HG02623 (cell line): ENCODE results near the gene EMC8.
"Not testable (repeated sequence)": the region's sequence is repeated elsewhere in the genome, so short reads cannot be mapped to it uniquely, and the experiment has no call there.

Source experiments
- ATAC-seq: cut with Tn5 transposase; IDR thresholded peaks from one replicate; pipeline ENCODE4 v1.9.1; 2021; ENCODE audit warnings: moderate library complexity; ENCODE audit not compliant: unreplicated experiment

EMC8 gene

DNA sequence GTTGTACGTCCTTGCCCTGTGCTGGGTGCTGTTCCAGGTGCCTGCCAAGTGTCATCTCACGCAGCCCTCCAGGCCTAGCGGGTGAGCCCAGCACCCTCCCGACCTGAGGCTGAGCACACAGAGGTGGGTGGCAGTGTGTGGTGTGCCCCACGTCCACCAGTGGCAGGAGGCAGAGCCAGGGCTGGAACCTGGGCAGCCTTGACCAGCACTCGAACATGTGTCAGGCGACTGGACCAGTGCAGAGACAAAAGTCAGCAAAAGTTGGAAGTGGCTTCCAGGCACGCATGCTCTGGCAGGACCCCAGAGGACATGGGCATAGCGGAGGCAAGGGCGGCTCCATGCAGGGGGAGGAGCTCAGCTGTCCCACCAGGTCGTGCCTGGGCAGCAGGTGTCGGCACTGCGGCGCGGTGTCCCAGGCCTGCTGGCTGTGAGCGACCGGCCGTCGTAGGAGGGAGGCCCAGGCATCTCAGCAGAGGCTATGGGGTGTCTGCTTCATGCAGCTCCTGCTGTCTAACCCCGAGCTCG lies 35.9 kb upstream of the EMC8 start:
- no peak for ATAC-seq

DNA sequence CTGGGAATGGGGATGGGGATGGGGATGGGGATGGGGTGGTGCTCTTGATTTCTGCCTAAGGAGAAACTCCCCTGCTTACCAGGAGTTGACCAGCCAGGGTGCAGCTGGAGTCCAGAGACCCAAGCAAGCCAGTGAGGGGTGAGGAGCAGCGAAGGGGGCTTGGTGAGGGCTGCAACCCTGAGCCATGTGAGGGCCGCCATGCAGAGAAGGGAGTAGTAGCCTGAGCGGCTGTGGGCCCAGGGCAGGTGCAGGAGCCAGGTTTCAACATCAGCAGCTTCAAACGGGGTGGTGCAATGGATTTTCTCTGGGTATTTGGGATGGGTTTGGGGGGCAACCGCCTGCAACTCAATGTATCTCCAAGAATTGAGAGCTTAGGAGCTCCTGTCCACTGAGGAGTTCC lies 35.4 kb upstream of the EMC8 start:
- ATAC-seq, result no peak

GRCh38 chr16:85833219-85833920 lies 34.0 kb upstream of the EMC8 start:
- no peak for ATAC-seq

DNA sequence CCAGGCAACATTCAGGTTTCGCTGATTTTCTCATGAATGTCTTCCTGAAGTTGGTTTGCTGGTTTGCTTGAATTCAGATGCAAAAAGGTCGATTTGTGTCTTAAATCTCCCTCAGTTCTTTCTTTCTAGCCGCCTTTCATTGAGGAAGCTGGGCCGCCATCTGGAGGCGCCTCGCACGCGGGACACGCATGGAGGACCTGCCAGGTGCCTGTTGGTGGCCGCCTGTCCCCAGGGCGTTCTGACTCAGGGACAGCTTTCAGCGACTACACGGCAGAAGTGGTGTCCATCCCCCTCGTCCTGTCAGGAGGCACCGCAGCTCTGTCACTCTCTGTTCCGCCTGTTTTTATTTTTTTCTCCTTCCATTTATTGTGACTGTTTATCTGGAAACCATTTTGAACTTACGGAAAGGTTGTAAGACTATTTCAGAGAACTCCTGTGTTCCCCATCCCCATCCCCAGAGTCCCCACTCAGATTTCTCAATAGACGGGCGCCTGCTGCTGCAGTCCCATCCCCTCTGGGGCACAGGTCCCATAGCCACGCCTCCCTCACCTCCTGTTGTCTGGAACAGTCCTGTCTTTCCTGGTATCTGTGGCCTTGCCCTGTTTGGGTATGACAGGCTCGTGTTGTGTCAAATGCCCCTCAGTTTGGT lies 33.4 kb upstream of the EMC8 start:
- ATAC-seq, result no peak

DNA sequence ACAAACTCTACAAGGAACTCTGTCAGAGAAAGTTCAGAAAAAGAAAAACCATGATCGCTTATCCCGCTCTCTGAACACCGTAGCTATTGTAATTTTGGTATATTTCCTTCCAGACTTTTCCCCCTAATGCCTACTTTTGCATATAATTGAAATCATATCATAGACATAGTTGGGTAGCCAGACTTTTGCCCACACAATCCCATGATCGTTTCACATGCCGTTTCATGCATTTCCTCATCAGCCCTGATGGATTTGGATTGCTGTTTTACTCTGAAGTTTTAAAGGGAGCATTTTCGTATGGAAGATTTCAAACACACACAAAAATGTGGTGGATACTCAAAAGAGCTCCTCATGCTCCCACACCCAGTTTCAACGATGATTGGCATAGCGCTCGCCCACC lies 31.5 kb upstream of the EMC8 start:
- ATAC-seq, result no peak

- no peak for ATAC-seq
Observed at GRCh38 chr16:85829751-85830445, 30.6 kb upstream of the EMC8 start.

DNA sequence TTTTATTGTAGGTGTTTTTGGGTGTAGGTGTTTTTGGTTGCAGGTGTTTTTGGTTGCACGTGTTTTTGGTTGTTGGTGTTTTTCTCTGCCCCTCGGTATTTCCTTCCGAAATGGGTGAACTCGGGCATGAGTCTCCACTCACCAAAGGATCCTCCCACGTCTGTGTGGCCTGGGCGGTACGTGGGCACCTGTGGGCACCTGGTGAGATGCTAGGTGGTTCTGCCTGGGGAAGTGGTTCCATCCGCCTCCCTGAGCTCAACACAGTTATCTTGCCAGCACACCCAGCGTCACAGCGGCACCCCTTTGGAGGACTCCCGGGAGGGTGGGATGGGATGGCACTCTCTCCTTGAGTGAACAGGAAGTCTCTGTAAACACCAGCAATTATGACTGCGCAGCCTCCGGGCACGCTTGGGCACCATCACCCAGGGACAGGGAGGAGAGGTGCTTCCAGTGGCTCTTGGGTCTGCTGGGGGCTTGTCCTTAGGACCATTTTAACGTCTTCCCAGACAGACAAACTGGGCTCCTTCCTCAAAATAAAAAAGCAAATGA lies 29.9 kb upstream of the EMC8 start:
- no peak for ATAC-seq

- ATAC-seq, result no peak
Observed at GRCh38 chr16:85828166-85828565, 28.8 kb upstream of the EMC8 start.

DNA sequence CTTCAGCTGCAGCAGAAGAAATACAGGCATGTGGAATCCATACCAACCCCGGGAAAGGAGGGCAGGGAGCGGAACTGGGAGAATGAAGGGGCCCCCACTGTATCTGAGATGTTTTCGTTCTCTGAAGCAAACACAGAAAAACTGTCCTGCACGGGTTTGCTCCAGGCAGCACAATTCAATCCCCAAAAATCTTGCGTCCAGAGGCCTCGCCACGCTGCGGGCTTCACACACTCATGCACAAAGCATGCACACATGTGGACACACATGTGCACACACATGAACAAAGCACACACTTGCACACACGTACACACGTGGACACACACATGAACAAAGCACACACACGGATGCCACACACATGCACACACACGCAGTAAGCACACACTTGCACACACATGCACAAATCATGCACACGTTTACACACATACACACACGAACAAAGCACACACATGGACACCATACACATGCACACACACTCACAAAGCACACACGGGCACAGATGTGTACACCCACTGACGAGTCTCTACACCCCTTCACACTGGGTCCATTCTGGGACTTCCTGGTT lies 27.4 kb upstream of the EMC8 start:
- no peak for ATAC-seq

- ATAC-seq, result no peak
Observed at GRCh38 chr16:85825326-85825725, 26.0 kb upstream of the EMC8 start.

DNA sequence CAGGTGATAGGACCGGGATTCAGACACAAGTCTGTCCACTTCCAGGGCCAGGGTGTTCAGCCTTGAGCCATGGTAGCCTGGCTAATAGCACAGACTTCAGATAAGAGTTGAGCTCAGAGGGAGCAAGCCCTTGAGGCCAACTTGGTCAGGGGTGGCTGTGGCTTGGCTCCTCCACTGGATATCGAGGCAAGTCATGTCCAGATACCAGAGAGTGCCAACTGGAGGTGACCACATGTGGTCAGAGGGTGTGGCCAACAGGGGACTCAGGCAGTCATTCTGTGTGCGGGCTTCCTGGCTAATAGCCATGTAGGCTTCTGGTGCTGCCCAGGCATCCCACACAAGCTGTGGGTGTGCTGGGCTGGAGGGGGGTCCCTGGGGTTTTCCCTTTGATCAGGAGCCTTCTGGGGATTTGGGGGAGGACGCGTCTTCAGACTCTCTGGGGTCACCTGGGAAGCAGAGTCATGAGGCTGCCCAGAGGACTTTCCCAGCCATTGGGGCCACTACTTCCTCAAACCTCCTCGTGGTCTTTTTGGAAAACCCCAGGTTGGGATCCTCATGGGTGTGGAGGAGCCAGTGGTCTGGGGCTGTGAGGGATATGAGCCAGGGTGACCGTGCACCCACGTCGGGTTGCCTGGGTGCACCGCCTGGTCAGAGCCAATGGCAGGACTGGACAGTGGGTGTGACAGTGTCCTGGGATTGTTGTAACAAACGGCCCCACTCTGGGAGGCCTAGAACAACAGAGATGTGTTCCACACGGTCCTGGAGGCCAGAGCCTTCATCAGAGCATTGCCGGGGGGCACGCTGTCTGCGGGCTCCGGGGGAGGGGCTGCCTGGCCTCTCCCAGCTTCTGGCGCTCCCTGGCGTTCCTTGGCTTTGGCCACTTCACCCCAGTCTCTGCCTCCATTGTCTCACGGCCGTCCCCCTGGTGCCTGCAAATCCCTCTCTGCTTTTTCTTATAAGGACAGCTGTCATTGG lies 25.1 kb upstream of the EMC8 start:
- ATAC-seq, result no peak

DNA sequence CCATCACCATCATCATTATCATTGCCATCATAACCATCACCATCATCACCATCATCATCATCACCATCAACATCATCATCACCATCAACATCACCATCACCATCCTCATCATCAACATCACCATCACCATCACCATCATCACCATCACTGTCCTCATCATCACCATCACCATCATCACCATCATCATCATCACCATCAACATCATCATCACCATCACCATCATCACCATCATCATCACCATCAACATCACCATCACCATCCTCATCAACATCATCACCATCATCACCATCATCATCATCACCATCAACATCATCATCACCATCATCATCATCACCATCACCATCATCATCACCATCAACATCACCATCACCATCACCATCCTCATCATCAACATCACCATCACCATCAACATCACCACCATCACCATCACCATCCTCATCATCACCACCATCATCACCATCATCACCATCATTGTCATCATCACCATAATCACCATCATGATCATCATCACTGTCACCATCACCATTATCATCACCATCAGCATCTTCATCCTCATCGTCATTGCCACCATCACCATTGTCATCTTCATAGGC lies 24.1 kb upstream of the EMC8 start:
- ATAC-seq, result no peak

DNA sequence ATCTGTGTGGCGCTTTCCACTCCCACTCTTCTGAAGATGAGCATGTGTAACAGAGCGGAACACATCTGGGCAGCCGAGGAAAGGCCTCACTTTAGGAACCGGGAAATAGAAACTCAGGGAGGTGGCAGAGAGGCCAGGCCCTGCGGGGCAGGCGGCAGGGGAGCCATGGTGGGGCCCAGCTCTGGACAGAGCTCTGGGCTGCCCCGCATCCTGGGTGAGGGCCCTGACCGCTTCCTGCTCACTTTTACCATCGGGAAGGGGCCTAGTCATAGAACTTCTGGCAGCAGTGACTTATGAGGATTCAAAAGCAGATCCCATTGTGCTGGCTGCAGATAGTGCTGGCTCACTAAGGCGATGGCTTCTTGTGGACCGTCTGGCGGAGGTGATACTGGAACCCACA lies 22.8 kb upstream of the EMC8 start:
- ATAC-seq, result no peak

- peak; percentile 59 for ATAC-seq
Observed at GRCh38 chr16:85821390-85822135, 22.2 kb upstream of the EMC8 start.

GRCh38 chr16:85820604-85821372 lies 21.4 kb upstream of the EMC8 start:
- ATAC-seq, result no peak

- ATAC-seq, result no peak
Observed at GRCh38 chr16:85819771-85820170, 20.4 kb upstream of the EMC8 start.

DNA sequence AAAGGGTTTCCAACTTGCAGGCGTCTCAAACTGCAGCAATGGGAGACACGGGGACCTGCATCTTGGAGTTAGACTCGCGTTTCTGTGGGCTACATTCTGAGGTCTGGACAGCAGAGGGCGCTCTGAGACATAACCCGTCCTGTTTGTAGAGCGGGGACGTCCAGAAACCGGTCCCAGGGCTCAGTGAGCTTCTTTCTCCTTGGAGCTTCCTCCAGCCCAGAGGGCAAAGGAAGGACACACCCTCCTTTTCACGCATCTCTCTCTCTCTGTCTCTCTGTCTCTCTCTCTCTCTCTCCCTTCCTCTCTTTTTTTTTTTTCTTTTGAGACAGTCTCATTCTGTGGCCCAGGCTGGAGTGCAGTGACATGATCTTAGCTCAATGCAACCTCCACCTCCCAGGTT lies 19.9 kb upstream of the EMC8 start:
- no peak for ATAC-seq

DNA sequence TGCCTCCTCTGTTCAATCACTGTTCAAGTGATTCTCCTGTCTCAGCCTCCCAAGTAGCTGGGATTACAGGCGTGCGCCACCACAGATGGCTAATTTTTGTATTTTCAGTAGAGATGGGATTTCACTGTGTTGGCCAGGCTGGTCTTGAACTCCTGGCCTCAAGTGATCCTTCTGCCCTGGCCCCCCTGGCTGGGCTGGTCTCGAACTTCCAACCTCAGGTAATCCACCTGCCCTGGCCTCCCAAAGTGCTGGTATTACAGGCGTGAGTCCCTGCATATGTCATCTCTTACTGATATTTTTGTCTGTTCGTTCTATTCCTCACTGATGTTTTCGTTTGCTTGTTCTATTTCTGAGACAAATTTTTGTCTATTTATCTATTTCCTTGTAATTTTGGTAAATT lies 17.9 kb upstream of the EMC8 start:
- ATAC-seq, result not testable (repeated sequence)
